MM.1S (cell line): ENCODE results near the gene SMG6.

Experiments used
- EZH2 ChIP-seq: fragments of 300-600 bp; sonication (generic); optimal IDR thresholded peaks from 2 replicates; pipeline ENCODE3; 2017; ENCODE audit warnings: low read depth, mild to moderate bottlenecking, antibody characterized with exemption, low read length, mixed read lengths
- TF ChIP-seq, protein P1 (sequence below): fragments of 300-600 bp; sonication (generic); IDR thresholded peaks from 2 replicates; pipeline ENCODE4 v1.5.1; 2016; ENCODE audit warnings: antibody characterized with exemption, low read length, mixed read lengths

DNA sequence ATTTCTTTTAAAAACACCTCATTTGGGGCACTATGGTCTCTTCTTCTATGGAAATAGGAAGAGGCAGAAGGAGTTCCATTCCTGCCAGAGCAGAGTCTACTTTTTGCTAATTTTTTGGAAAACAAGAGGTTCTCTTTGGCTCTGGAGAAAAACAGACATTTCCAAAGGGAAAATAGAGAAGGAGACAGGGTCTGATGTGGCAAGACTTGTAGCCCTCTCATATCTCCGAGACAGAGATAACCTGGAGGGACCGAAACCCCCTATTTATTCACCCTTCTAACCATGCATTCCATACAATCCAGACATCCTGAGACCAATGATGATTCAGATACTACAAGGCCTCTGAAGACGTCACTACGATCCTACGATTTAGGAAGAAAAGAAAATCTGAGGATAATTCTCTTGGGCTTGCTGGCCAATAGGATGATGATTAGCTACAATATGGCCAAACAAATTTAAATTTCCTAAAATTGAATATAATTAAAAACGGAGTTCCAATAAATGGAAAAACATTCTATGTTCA lies 178.5 kb downstream of the SMG6 start:
- TF ChIP-seq, protein P1, sequence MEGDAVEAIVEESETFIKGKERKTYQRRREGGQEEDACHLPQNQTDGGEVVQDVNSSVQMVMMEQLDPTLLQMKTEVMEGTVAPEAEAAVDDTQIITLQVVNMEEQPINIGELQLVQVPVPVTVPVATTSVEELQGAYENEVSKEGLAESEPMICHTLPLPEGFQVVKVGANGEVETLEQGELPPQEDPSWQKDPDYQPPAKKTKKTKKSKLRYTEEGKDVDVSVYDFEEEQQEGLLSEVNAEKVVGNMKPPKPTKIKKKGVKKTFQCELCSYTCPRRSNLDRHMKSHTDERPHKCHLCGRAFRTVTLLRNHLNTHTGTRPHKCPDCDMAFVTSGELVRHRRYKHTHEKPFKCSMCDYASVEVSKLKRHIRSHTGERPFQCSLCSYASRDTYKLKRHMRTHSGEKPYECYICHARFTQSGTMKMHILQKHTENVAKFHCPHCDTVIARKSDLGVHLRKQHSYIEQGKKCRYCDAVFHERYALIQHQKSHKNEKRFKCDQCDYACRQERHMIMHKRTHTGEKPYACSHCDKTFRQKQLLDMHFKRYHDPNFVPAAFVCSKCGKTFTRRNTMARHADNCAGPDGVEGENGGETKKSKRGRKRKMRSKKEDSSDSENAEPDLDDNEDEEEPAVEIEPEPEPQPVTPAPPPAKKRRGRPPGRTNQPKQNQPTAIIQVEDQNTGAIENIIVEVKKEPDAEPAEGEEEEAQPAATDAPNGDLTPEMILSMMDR, result no peak
- TF ChIP-seq EZH2, result no peak
